K562 (cell line): ENCODE results near the gene KLHL41. TPM values are rescaled to one million over a fixed set of nuclear protein-coding genes. Genes with fewer than 3 reads are reported as not detected.

Experiments used
- ATAC-seq: fragments of 200-7000 bp; cut with Tn5 transposase; 3 replicates; pipeline ENCODE4 v1.9.1; 2020; ENCODE audit warnings: moderate library complexity
- BruUV-seq: library from RNA; stranded (reverse); fragments of 400-500 nt; replicated peaks from 2 replicates; lab custom pipeline; 2021; lab: Mats Ljungman, UMichigan
- CTCF ChIA-PET: fragments of 300-600 bp; formaldehyde crosslinking; extraction: SDS; loops from one replicate; lab custom pipeline; 2021; ENCODE audit warnings: low intra/inter-chr PET ratio; lab: Yijun Ruan, JAX
- POLR2A ChIA-PET: fragments of 300-600, 350-650 bp; sonication (Branson Sonifier 250); formaldehyde crosslinking; extraction: SDS; loops from one replicate; lab custom pipeline; 2021; ENCODE audit warnings: antibody characterized with exemption, inconsistent platforms; lab: Yijun Ruan, JAX
- DNase-seq, 4 experiments: peaks; one replicate each; pipeline versions ENCODE4 v3.0.0 to v3.0.0-alpha.2; 2011 to 2018; ENCODE audit warnings: low spot score in 3 of 4, mixed read lengths in 3 of 4; ENCODE audit errors: extremely low read depth in 1 of 4
- FAIRE-seq: peaks from 2 replicates; lab custom pipeline; 2011; peaks lifted over from hg19 to GRCh38; lab: Jason Lieb, UNC
- H2AFZ ChIP-seq: 2 replicates; pipeline ENCODE4 v1.6.0; 2011; ENCODE audit warnings: low read depth, low read length, control low read depth, inconsistent platforms
- H3K27ac ChIP-seq: fragments of 200-600 bp; 3 replicates; pipeline ENCODE4 v1.8.0; 2011; ENCODE audit warnings: low read depth, mild to moderate bottlenecking, control low read depth, inconsistent platforms, low read length, moderate library complexity, mixed read lengths; ENCODE audit errors: extremely low read depth
- H3K27me3 ChIP-seq, 2 experiments: fragments of 300-600 bp in 1 of 2; 2 replicates in 1 of 2; 3 replicates in 1 of 2; pipeline versions ENCODE4 v1.6.0 to v1.8.0; 2011; ENCODE audit warnings: inconsistent platforms in 2 of 2, low read length in 2 of 2, mild to moderate bottlenecking in 1 of 2, mixed read lengths in 1 of 2, moderate library complexity in 1 of 2; ENCODE audit not compliant: control insufficient read depth in 2 of 2, insufficient read depth in 2 of 2
- H3K36me3 ChIP-seq: fragments of 300-600 bp; 3 replicates; pipeline ENCODE4 v1.8.0; 2011; ENCODE audit warnings: mild to moderate bottlenecking, low read length, inconsistent platforms; ENCODE audit not compliant: control insufficient read depth, insufficient read depth
- H3K4me1 ChIP-seq, 2 experiments: fragments of 200-600 bp in 1 of 2; replicated peaks in 1 of 2; 2 replicates in 1 of 2; 3 replicates in 1 of 2; pipeline versions ENCODE4 v1.5.1 to v1.8.0; 2011; ENCODE audit warnings: inconsistent platforms in 2 of 2, low read length in 2 of 2, mild to moderate bottlenecking in 1 of 2, mixed read lengths in 1 of 2, moderate library complexity in 1 of 2; ENCODE audit not compliant: control insufficient read depth in 2 of 2, insufficient read depth in 2 of 2
- H3K4me2 ChIP-seq: 2 replicates; pipeline ENCODE4 v1.6.1; 2011; ENCODE audit warnings: low read length, control low read depth, inconsistent platforms, mixed read lengths; ENCODE audit not compliant: insufficient read depth
- H3K4me3 ChIP-seq: fragments of 200-600 bp; sonication (generic), shearing (Covaris generic); 2 replicates; pipeline ENCODE4 v1.5.1; 2016; ENCODE audit warnings: control low read depth, inconsistent platforms
- H3K79me2 ChIP-seq: fragments of 200-600 bp; 3 replicates; pipeline ENCODE4 v1.8.0; 2011; ENCODE audit warnings: low read length, inconsistent platforms; ENCODE audit not compliant: control insufficient read depth, insufficient read depth
- H3K9ac ChIP-seq, 2 experiments: 2 replicates each; pipeline versions ENCODE4 v1.6.0 to v1.6.1; 2011; ENCODE audit warnings: low read depth in 2 of 2, low read length in 2 of 2, control low read depth in 1 of 2, inconsistent platforms in 1 of 2, mild to moderate bottlenecking in 1 of 2, mixed read lengths in 1 of 2; ENCODE audit not compliant: insufficient read depth in 1 of 2
- H3K9me1 ChIP-seq: one replicate; pipeline ENCODE4 v1.6.0; 2011; ENCODE audit warnings: inconsistent platforms, mild to moderate bottlenecking, low read length, moderate library complexity; ENCODE audit not compliant: control insufficient read depth, insufficient read depth
- H3K9me3 ChIP-seq: replicated peaks from 2 replicates; pipeline ENCODE4 v1.5.1; 2011; ENCODE audit warnings: low read depth, low read length, inconsistent platforms; ENCODE audit not compliant: control insufficient read depth, insufficient read depth
- H4K20me1 ChIP-seq: replicated peaks from 2 replicates; pipeline ENCODE4 v1.6.1; 2011; ENCODE audit warnings: low read length, inconsistent platforms, mixed read lengths; ENCODE audit not compliant: control insufficient read depth, insufficient read depth
- EGR1 ChIP-seq: fragments of 450-650 bp; conservative IDR thresholded peaks from 2 replicates; pipeline ENCODE4 v1.6.1; 2017; ENCODE audit warnings: mild to moderate bottlenecking
- GABPA ChIP-seq: fragments of 200-800 bp; sonication (Bioruptor generic); conservative IDR thresholded peaks from 2 replicates; pipeline ENCODE4 v1.6.1; 2016; ENCODE audit warnings: low read depth, missing genetic modification characterization, missing compliant biosample characterization
- IRF9 ChIP-seq: fragments of 450-650 bp; IDR thresholded peaks from 2 replicates; pipeline ENCODE4 v1.6.1; 2016; ENCODE audit warnings: missing biosample characterization, missing genetic modification characterization
- LCOR ChIP-seq: sonication (generic); formaldehyde crosslinking; IDR thresholded peaks from 2 replicates; pipeline ENCODE4 v1.8.0; 2022; ENCODE audit warnings: mild to moderate bottlenecking, missing genetic modification reagents
- POLR2AphosphoS5 ChIP-seq: IDR thresholded peaks from 2 replicates; pipeline ENCODE4 v1.6.1; 2011; ENCODE audit warnings: mild to moderate bottlenecking, low read depth, low read length, moderate library complexity; ENCODE audit not compliant: control insufficient read depth, insufficient read depth
- POLR2H ChIP-seq: IDR thresholded peaks from 2 replicates; pipeline ENCODE4 v1.6.1; 2016; ENCODE audit warnings: missing genetic modification characterization, low read depth, mild to moderate bottlenecking, control low read depth, missing compliant biosample characterization, moderate library complexity
- ZNF407 ChIP-seq: fragments of 450-650 bp; IDR thresholded peaks from 2 replicates; pipeline ENCODE4 v1.6.1; 2016; ENCODE audit warnings: low read depth
- WGBS: fragments of 100-300 bp; shearing (Covaris generic); methylation state at CpG from one replicate; pipeline ENCODE4 v1.1.6; 2016; ENCODE audit warnings: low coverage, mixed read lengths; ENCODE audit not compliant: insufficient coverage; ENCODE audit errors: missing lambda C conversion rate; 5-methylcytosine and 5-hydroxymethylcytosine counted together
- in situ Hi-C: fragments of 300-500 bp; cut with MboI; formaldehyde crosslinking; loops from 4 replicates; pipeline ENCODE4 v1.15.0; 2018; ENCODE audit warnings: inconsistent platforms, mixed read lengths
- intact Hi-C: fragments of 100-400 bp; cut with micrococcal nuclease; formaldehyde crosslinking; loops from 2 replicates; pipeline ENCODE4 v1.14.2; 2022
- polyA plus RNA-seq, 8 experiments: library from polyadenylated mRNA; depleted of rRNA in 4 of 8; stranded (reverse) in 5 of 8; unstranded in 3 of 8; fragments of >200 nt; fragmentation: Nextera tagmentation in 2 of 8; fragmentation: Illumina TruSeq in 1 of 8; extraction: Ambion mirVana in 2 of 8; extraction: Trizol in 1 of 8; gene quantifications; 2 replicates each; pipeline versions ENCODE4 v1.2.1 to v1.2.3, GENCODE V29; 2011 to 2014; ENCODE audit warnings: inconsistent platforms in 1 of 8, missing spikeins in 1 of 8
- total RNA-seq, 7 experiments: library from RNA; depleted of rRNA in 6 of 7; stranded (reverse); fragments of >200 nt in 6 of 7; fragmentation: Illumina TruSeq in 2 of 7; extraction: Trizol in 2 of 7; gene quantifications; 2 replicates each; pipeline versions ENCODE4 v1.2.1 to v1.2.3, GENCODE V29; 2011 to 2021; ENCODE audit warnings: low replicate concordance in 1 of 7
- TF ChIP-seq, protein P1 (sequence below): fragments of 250-450 bp; sonication (Bioruptor Pico); IDR thresholded peaks from 2 replicates; pipeline ENCODE4 v1.8.0; 2021; ENCODE audit warnings: moderate library complexity, mild to moderate bottlenecking, inconsistent platforms
- TF ChIP-seq, protein P2 (sequence below), 2 experiments: fragments of 450-650 bp in 1 of 2; sonication (generic) in 1 of 2; formaldehyde crosslinking in 1 of 2; IDR thresholded peaks in 1 of 2; conservative IDR thresholded peaks in 1 of 2; 2 replicates each; pipeline versions ENCODE4 v1.6.1 to v1.8.1; 2016 to 2023; ENCODE audit warnings: mild to moderate bottlenecking in 2 of 2, moderate library complexity in 2 of 2, inconsistent platforms in 1 of 2, missing genetic modification reagents in 1 of 2

Gene KLHL41
- total and polyA plus RNA-seq, 9 of the 15 experiments (the other 6 are each of a cell fraction or from before 2014, with no cell fraction given): 0.05 to 1.5 (median 0.09) TPM

DNA sequence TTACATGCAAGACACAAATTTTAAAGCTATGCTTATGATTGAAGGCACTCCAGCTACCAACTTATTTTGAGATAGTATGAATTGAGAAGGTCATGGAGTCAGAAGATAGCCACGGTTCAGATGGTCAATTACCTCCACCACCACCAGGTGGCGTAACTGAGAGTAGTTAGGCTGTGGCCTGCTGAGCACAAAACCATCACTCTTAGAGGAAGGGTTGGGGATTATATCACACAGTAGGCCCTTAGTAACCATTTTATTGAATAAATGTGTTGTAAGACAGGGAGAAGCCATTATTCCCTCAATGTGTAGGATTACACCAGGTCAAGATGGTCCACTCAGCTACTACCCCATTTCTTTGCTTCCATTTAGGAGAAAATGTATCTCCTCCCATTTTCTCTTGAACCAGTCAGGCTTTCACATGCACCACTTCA is 18.8 kb downstream of the KLHL41 start:
- 0% methylated on average over 2 of the region's 2 CpGs for WGBS
- Histone ChIP-seq H3K4me3 (no peak overlapping the region), H3K9ac (no peak overlapping the region), H3K36me3 (peaks cover 54% of the 10 kb centered on the region), H3K4me2 (no peak overlapping the region), H4K20me1 (no peaks in the 10 kb centered on the region), H3K4me1 (no peaks in the 10 kb centered on the region), H3K27ac (no peak overlapping the region), H3K9me3 (no peaks in the 10 kb centered on the region), H3K79me2 (no peaks in the 10 kb centered on the region), H3K9me1 (no peaks in the 10 kb centered on the region), H2AFZ (peak overlapping the region; percentile 11; the same call in 1 of the 2 replicates), H3K27me3 (no peaks in the 10 kb centered on the region)
- intact Hi-C loops: loop anchor here (2.0 to 10.0 kb wide), 3 partner anchors 264 to 413 kb away; no protein-coding TSS in a partner anchor
- ChIA-PET CTCF (interaction anchor here (0.5 to 2.0 kb wide), 5 partner anchors 261 to 886 kb away, joined by 3 to 16 read pairs (median 4); partner anchors contain the start of gene METTL5), POLR2A (interaction anchor here (0.6 to 1.0 kb wide), 3 partner anchors 33 to 231 kb away, joined by 3 read pairs; no protein-coding TSS in a partner anchor)
- ATAC-seq (peak; percentile 99), FAIRE-seq (peak; percentile 97), DNase-seq (peak; percentile 71 to 88 (median 81))
- no TSS peak for BruUV-seq
- in situ Hi-C loops: no loop called here
- no peak for TF ChIP-seq IRF9 (tag)
- TF ChIP-seq, protein P1, sequence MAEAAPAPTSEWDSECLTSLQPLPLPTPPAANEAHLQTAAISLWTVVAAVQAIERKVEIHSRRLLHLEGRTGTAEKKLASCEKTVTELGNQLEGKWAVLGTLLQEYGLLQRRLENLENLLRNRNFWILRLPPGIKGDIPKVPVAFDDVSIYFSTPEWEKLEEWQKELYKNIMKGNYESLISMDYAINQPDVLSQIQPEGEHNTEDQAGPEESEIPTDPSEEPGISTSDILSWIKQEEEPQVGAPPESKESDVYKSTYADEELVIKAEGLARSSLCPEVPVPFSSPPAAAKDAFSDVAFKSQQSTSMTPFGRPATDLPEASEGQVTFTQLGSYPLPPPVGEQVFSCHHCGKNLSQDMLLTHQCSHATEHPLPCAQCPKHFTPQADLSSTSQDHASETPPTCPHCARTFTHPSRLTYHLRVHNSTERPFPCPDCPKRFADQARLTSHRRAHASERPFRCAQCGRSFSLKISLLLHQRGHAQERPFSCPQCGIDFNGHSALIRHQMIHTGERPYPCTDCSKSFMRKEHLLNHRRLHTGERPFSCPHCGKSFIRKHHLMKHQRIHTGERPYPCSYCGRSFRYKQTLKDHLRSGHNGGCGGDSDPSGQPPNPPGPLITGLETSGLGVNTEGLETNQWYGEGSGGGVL: no peak
- TF ChIP-seq EGR1: no peak
- no peak for TF ChIP-seq POLR2AphosphoS5
- TF ChIP-seq, protein P2, sequence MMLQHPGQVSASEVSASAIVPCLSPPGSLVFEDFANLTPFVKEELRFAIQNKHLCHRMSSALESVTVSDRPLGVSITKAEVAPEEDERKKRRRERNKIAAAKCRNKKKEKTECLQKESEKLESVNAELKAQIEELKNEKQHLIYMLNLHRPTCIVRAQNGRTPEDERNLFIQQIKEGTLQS (IDR thresholded peaks at IDR 0.05): no peak
- TF ChIP-seq, protein P2 (CRISPR knock-in tag; conservative IDR thresholded peaks at IDR 0.05): no peak
- TF ChIP-seq POLR2H: no peak
- no peak for TF ChIP-seq ZNF407
- no peak for TF ChIP-seq LCOR (CRISPR knock-in tag)
- no peak for TF ChIP-seq GABPA (tag)
